ENCODE results near the gene MARS1. TPM values are rescaled to one million over a fixed set of nuclear protein-coding genes. Genes with fewer than 3 reads are reported as not detected.

MARS1 gene
- total RNA-seq, 1 donor from 2014 or later = 350 TPM

GRCh38 chr12:57522011-57522886 lies 34.4 kb downstream of the MARS1 start, which contains the start of gene MBD6:
MBD6 (plus strand) TSS chr12:57522824; CDS start chr12:57524304, 1,480 bp downstream.
- peak within 1 kb of the TSS; percentile 96 for H3K4me3 Mint-ChIP-seq (ENCODE audit: unreplicated experiment)
- no peaks in the 10 kb centered on the region for H3K9me3 Mint-ChIP-seq (ENCODE audit: low read depth)
- no peak for DNase-seq (ENCODE audit: low spot score)
- H3K4me1 Mint-ChIP-seq (ENCODE audit: low read depth) = peaks cover 70% of the 10 kb centered on the region
- TF ChIP-seq, protein P1, sequence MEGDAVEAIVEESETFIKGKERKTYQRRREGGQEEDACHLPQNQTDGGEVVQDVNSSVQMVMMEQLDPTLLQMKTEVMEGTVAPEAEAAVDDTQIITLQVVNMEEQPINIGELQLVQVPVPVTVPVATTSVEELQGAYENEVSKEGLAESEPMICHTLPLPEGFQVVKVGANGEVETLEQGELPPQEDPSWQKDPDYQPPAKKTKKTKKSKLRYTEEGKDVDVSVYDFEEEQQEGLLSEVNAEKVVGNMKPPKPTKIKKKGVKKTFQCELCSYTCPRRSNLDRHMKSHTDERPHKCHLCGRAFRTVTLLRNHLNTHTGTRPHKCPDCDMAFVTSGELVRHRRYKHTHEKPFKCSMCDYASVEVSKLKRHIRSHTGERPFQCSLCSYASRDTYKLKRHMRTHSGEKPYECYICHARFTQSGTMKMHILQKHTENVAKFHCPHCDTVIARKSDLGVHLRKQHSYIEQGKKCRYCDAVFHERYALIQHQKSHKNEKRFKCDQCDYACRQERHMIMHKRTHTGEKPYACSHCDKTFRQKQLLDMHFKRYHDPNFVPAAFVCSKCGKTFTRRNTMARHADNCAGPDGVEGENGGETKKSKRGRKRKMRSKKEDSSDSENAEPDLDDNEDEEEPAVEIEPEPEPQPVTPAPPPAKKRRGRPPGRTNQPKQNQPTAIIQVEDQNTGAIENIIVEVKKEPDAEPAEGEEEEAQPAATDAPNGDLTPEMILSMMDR (IDR thresholded peaks at IDR 0.05) = no peak
- peaks cover 29% of the 10 kb centered on the region for H3K36me3 Mint-ChIP-seq (ENCODE audit: low read depth)
- peak within 1 kb of the TSS; percentile 100 for H3K27ac Mint-ChIP-seq (ENCODE audit: unreplicated experiment)
- no peaks in the 10 kb centered on the region for H3K27me3 Mint-ChIP-seq (ENCODE audit: low read depth)

DNA sequence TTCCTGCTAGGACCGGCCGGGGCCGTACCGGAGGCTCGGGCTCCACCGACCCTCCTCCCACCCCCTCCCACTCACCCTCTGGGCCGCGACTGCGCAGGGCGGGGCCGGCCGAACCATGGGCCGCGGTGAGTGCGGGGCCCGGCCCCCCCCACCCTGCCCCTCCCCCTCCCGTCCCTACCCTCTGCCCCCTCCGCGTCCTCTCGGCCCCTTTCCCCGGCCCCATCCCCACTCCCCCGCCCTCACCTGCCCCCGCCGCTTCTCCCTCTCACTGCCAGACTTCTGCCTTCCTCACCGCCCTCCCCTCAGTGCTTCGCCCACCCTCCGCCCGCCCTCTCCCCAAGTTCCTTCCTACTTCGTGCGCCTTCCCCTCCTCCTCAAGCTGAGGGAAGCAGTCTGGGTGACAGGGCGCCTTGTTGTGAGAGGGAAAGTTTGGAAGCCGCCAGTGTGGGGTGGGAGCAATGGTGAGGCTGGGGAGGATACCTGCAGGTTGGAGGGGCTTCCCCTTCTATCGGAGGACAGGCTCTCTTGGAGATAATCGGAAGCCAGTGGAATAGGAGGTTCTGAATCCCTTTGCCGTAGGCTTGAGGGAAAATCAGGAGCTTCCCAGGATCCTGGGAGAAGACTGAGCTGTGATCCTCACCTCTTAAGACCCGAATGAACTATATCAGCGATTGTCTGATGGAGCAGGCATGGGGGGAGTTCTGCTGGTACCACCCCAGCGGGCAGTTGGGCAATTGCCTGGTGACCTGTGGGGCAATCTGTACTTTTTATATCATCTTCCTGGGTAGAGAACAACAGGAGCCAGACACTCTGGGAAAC lies 35.2 kb downstream of the MARS1 start:
- Mint-ChIP-seq H3K27ac (ENCODE audit: unreplicated experiment) (peak overlapping the region; percentile 97), H3K27me3 (ENCODE audit: low read depth) (no peaks in the 10 kb centered on the region), H3K9me3 (ENCODE audit: low read depth) (no peaks in the 10 kb centered on the region), H3K4me1 (ENCODE audit: low read depth) (peaks cover 62% of the 10 kb centered on the region), H3K36me3 (ENCODE audit: low read depth) (peaks cover 25% of the 10 kb centered on the region), H3K4me3 (ENCODE audit: unreplicated experiment) (peak overlapping the region; percentile 96)
- TF ChIP-seq, protein P1 (IDR thresholded peaks at IDR 0.05) = no peak
- no peak for DNase-seq (ENCODE audit: low spot score)

GRCh38 chr12:57523706-57524614 lies 36.1 kb downstream of the MARS1 start:
- TF ChIP-seq, protein P1 (IDR thresholded peaks at IDR 0.05) = no peak
- no peaks in the 10 kb centered on the region for H3K27me3 Mint-ChIP-seq (ENCODE audit: low read depth)
- H3K4me1 Mint-ChIP-seq (ENCODE audit: low read depth) = peaks cover 54% of the 10 kb centered on the region
- peak overlapping the region; percentile 97 for H3K27ac Mint-ChIP-seq (ENCODE audit: unreplicated experiment)
- no peaks in the 10 kb centered on the region for H3K9me3 Mint-ChIP-seq (ENCODE audit: low read depth)
- H3K36me3 Mint-ChIP-seq (ENCODE audit: low read depth) = peaks cover 21% of the 10 kb centered on the region
- peak overlapping the region; percentile 96 for H3K4me3 Mint-ChIP-seq (ENCODE audit: unreplicated experiment)
- DNase-seq (ENCODE audit: low spot score) = no peak

GRCh38 chr12:57524814-57525614 lies 37.1 kb downstream of the MARS1 start:
- Mint-ChIP-seq H3K36me3 (ENCODE audit: low read depth) (peaks cover 20% of the 10 kb centered on the region), H3K4me3 (ENCODE audit: unreplicated experiment) (peak overlapping the region; percentile 96), H3K27ac (ENCODE audit: unreplicated experiment) (peak overlapping the region; percentile 97), H3K9me3 (ENCODE audit: low read depth) (no peaks in the 10 kb centered on the region), H3K4me1 (ENCODE audit: low read depth) (peaks cover 46% of the 10 kb centered on the region), H3K27me3 (ENCODE audit: low read depth) (no peaks in the 10 kb centered on the region)
- TF ChIP-seq, protein P1 (IDR thresholded peaks at IDR 0.05) = no peak
- DNase-seq (ENCODE audit: low spot score) = no peak

All from chondrocyte (in vitro differentiated cells).